MM.1S (cell line): ENCODE results near the gene POLR3F.

Experiments
- DNase-seq: peaks from one replicate; pipeline ENCODE4 v3.0.0-alpha.2; 2015
- H2AFZ ChIP-seq: fragments of 300-600 bp; sonication (generic); 2 replicates; pipeline ENCODE4 v1.6.0; 2016; ENCODE audit warnings: antibody characterized with exemption, low read length
- H3F3A ChIP-seq: fragments of 300-600 bp; sonication (generic); 2 replicates; pipeline ENCODE4 v1.6.1; 2016; ENCODE audit warnings: mild to moderate bottlenecking, antibody characterized with exemption, low read length, moderate library complexity, mixed read lengths; ENCODE audit not compliant: insufficient read depth
- H3K27ac ChIP-seq: fragments of 300-600 bp; sonication (generic); 2 replicates; pipeline ENCODE4 v1.5.1; 2016; ENCODE audit warnings: mild to moderate bottlenecking, low read length
- H3K27me3 ChIP-seq: fragments of 300-600 bp; sonication (generic); replicated peaks from 2 replicates; pipeline ENCODE4 v1.6.0; 2016; ENCODE audit warnings: low read length; ENCODE audit not compliant: insufficient read depth
- H3K36me3 ChIP-seq: fragments of 300-600 bp; sonication (generic); replicated peaks from 2 replicates; pipeline ENCODE4 v1.6.1; 2016; ENCODE audit warnings: mild to moderate bottlenecking, low read length, mixed read lengths; ENCODE audit not compliant: insufficient read depth
- H3K4me1 ChIP-seq: fragments of 300-600 bp; sonication (generic); 2 replicates; pipeline ENCODE4 v1.6.1; 2016; ENCODE audit warnings: low read length, mixed read lengths
- H3K4me2 ChIP-seq: fragments of 300-600 bp; sonication (generic); 2 replicates; pipeline ENCODE4 v1.6.0; 2016; ENCODE audit warnings: low read depth, low read length
- H3K4me3 ChIP-seq: fragments of 300-600 bp; sonication (generic); 2 replicates; pipeline ENCODE4 v1.5.1; 2016; ENCODE audit warnings: low read length, mixed read lengths
- H3K79me2 ChIP-seq: fragments of 300-600 bp; sonication (generic); 2 replicates; pipeline ENCODE4 v1.6.1; 2016; ENCODE audit warnings: mixed run types, low read length, mixed read lengths
- H3K9ac ChIP-seq: fragments of 300-600 bp; sonication (generic); 2 replicates; pipeline ENCODE4 v1.6.1; 2016; ENCODE audit warnings: low read length, mixed read lengths
- H3K9me2 ChIP-seq: fragments of 300-600 bp; sonication (generic); replicated peaks from 2 replicates; pipeline ENCODE4 v1.6.1; 2016; ENCODE audit warnings: mild to moderate bottlenecking, low read length, mixed read lengths; ENCODE audit not compliant: insufficient read depth
- H3K9me3 ChIP-seq: fragments of 300-600 bp; sonication (generic); replicated peaks from 2 replicates; pipeline ENCODE4 v1.6.1; 2016; ENCODE audit warnings: mild to moderate bottlenecking, low read length, mixed read lengths; ENCODE audit not compliant: insufficient read depth
- H4K20me1 ChIP-seq: fragments of 300-600 bp; sonication (generic); 2 replicates; pipeline ENCODE4 v1.6.1; 2016; ENCODE audit warnings: mild to moderate bottlenecking, low read length, moderate library complexity, mixed read lengths; ENCODE audit not compliant: insufficient read depth
- EZH2 ChIP-seq: fragments of 300-600 bp; sonication (generic); optimal IDR thresholded peaks from 2 replicates; pipeline ENCODE3; 2017; ENCODE audit warnings: low read depth, mild to moderate bottlenecking, antibody characterized with exemption, low read length, mixed read lengths
- EZH2phosphoT487 ChIP-seq: fragments of 300-600 bp; sonication (generic); IDR thresholded peaks from 2 replicates; pipeline ENCODE4 v1.6.1; 2018; ENCODE audit warnings: antibody characterized with exemption, low read length
- TF ChIP-seq, protein P1 (sequence below): fragments of 300-600 bp; sonication (generic); IDR thresholded peaks from 2 replicates; pipeline ENCODE4 v1.5.1; 2016; ENCODE audit warnings: antibody characterized with exemption, low read length, mixed read lengths

POLR3F gene

DNA sequence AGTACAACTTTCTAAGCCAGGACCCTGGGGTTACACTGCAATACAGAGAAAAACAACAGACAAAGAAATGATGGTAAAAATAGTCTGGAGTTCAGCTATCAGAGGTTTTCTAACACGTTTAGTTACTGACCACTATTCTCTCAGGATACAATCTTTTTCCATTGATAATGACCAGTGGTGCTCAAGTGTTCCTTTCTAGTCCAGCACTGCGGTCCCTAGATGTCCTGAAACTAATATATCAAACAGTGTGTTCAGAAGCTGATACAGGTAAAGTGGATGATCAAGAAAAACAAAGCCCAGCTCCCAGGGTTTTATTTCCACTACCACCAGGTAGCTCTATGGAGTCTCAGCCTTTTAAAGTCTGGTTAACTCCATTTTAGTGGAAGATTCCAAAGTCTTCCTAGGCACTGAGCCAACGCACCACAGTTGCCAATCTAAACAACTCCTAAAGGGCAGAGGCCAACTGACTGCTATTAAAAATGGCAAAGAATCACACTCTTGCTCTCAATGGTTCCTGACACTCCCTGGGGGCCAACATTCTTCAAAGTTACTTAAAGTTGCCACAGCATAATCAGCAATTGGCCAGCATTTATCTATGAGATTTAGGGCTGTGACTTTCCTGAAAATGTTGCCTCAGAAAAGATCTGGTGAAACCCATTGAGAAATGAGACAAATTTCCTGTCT lies 38.6 kb upstream of the POLR3F start:
- no peaks in the 10 kb centered on the region for H3K36me3 ChIP-seq
- H2AFZ ChIP-seq = no peak overlapping the region
- no peak overlapping the region for H3K9ac ChIP-seq
- no peaks in the 10 kb centered on the region for H3F3A ChIP-seq
- H3K4me1 ChIP-seq = no peaks in the 10 kb centered on the region
- no peaks in the 10 kb centered on the region for H3K27me3 ChIP-seq
- no peak overlapping the region for H3K4me3 ChIP-seq
- no peak overlapping the region for H3K4me2 ChIP-seq
- no peak overlapping the region for H3K27ac ChIP-seq
- H3K79me2 ChIP-seq = no peaks in the 10 kb centered on the region
- TF ChIP-seq, protein P1, sequence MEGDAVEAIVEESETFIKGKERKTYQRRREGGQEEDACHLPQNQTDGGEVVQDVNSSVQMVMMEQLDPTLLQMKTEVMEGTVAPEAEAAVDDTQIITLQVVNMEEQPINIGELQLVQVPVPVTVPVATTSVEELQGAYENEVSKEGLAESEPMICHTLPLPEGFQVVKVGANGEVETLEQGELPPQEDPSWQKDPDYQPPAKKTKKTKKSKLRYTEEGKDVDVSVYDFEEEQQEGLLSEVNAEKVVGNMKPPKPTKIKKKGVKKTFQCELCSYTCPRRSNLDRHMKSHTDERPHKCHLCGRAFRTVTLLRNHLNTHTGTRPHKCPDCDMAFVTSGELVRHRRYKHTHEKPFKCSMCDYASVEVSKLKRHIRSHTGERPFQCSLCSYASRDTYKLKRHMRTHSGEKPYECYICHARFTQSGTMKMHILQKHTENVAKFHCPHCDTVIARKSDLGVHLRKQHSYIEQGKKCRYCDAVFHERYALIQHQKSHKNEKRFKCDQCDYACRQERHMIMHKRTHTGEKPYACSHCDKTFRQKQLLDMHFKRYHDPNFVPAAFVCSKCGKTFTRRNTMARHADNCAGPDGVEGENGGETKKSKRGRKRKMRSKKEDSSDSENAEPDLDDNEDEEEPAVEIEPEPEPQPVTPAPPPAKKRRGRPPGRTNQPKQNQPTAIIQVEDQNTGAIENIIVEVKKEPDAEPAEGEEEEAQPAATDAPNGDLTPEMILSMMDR = no peak
- TF ChIP-seq EZH2phosphoT487 (no peak), EZH2 (no peak)
- no peaks in the 10 kb centered on the region for H4K20me1 ChIP-seq
- no peak for DNase-seq
- H3K9me3 ChIP-seq = no peaks in the 10 kb centered on the region
- H3K9me2 ChIP-seq = no peaks in the 10 kb centered on the region

DNA sequence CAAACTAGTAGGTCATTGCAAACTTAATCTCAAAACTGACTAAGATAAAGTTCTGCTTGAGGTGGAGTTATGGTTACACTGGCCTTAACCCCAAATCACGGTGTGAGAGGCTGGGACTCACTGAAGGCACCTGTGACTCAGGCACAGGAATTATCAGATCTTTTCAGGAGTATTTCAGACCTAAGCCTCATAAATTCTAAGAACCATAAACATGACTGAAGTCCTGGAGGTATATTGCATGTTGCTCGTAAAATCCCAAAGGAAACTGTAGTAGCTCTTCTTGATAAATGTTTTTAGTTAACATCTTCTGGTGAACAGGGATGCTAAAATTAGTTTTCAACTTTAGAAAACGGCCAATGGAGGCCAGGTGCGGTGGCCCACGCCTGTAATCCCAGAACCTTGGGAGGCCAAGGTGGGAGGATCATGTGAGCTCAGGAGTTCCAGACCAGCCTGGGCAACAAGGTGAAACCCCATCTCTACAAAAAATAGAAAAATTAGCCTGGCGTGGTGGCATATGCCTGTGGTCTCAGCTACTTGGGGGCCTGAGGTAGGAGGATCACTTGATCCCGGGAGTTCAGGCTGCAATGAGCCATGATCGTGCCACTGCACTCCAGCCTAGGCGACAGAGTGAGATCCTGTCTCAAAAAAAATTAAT lies 36.9 kb upstream of the POLR3F start:
- no peak overlapping the region for H3K4me3 ChIP-seq
- no peaks in the 10 kb centered on the region for H3K9me2 ChIP-seq
- no peaks in the 10 kb centered on the region for H3K27me3 ChIP-seq
- no peak for DNase-seq
- H3K9ac ChIP-seq = no peak overlapping the region
- H3K9me3 ChIP-seq = no peaks in the 10 kb centered on the region
- H3K79me2 ChIP-seq = no peaks in the 10 kb centered on the region
- H4K20me1 ChIP-seq = no peaks in the 10 kb centered on the region
- H2AFZ ChIP-seq = no peak overlapping the region
- H3K27ac ChIP-seq = no peak overlapping the region
- H3K4me2 ChIP-seq = no peak overlapping the region
- TF ChIP-seq, protein P1 = no peak
- no peak for TF ChIP-seq EZH2
- no peak for TF ChIP-seq EZH2phosphoT487
- H3K36me3 ChIP-seq = no peaks in the 10 kb centered on the region
- H3K4me1 ChIP-seq = no peaks in the 10 kb centered on the region
- no peaks in the 10 kb centered on the region for H3F3A ChIP-seq

DNA sequence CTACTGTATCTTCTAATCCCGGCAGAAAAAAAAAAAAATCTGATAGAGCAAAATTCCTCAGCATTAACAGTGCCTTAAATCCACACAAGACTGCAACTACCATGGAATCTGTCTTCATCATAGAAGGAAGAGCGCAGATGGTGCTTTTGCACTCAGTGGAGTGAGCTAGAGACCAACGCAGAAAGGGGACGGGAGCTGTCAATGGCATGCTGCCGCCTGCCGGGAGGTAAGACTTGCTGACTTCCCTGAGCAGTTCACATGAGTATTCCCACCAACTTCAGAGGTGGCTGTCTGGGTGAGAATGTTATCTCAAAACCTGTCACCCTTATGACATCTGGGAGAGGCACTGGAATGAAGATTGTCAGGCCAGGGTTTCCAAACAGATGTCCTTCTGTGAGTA lies 36.0 kb upstream of the POLR3F start:
- Histone ChIP-seq H3K27ac (no peak overlapping the region), H4K20me1 (no peaks in the 10 kb centered on the region), H3K79me2 (no peaks in the 10 kb centered on the region), H3K36me3 (no peaks in the 10 kb centered on the region), H3K27me3 (no peaks in the 10 kb centered on the region), H3K9me3 (no peaks in the 10 kb centered on the region), H3K9me2 (no peaks in the 10 kb centered on the region), H3K4me2 (no peak overlapping the region), H2AFZ (no peak overlapping the region), H3K4me1 (no peaks in the 10 kb centered on the region), H3F3A (no peaks in the 10 kb centered on the region), H3K4me3 (no peak overlapping the region), H3K9ac (no peak overlapping the region)
- TF ChIP-seq EZH2phosphoT487 (no peak), EZH2 (no peak)
- TF ChIP-seq, protein P1 = no peak
- no peak for DNase-seq
